ENCODE data around the gene SBNO2.
A peak's percentile ranks its signal among the peaks of the same experiment; 100 is the strongest.

Gene SBNO2

DNA sequence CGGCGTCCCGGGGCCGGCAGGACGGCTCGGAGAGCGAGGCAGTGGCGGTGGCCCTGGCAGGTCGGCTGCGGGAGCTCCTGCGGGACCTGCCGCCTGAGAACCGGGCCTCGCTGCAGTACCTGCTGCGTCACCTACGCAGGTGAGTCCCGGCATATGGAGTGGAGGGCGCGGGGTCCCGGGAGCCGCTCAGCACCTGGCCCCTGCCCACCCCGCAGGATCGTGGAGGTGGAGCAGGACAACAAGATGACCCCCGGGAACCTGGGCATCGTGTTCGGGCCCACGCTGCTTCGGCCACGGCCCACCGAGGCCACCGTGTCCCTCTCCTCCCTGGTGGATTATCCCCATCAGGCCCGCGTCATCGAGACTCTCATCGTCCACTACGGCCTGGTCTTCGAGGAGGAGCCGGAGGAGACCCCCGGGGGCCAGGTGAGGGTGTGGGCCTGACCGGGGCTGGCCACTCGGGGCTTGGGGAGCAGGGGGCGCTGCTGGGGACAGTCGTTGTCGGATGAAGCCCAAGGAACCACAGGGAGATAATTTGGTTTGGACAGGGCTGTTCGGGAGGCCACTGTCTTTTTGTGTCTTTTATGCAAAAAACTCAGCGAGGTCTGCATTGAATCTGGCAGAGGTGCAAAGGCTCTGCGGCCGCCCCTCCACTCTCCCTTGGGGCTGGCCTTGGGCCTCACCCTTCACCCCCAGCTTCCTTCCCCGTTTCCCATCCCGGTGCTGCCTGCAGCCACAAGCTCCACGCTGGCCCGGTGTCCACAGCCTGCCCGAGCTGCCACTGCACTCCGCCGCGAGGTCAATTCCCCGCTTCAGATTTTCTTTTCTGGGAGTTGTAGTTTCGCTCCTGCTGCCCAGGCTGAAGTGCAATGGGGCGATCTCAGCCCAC lies 90.9 kb downstream of the SBNO2 start:
- ChIA-PET POLR2A (no interaction called here), CTCF (interaction anchor here (1.0 to 1.6 kb wide), 2 partner anchors 11 to 15 kb away, joined by 3 to 4 read pairs; partner anchors contain the start of gene ARHGAP45)
- Histone ChIP-seq H3K27me3 (replicated peaks in 2 of 5; ENCODE audit: control insufficient read depth in 4 of 5, insufficient read depth in 5 of 5, low read length in 4 of 5) (no peaks in the 10 kb centered on the region), H3K9me3 (ENCODE audit: control extremely low read depth in 1 of 5, control insufficient read depth in 4 of 5, insufficient read depth in 2 of 5, low read depth in 1 of 5, low read length in 4 of 5) (no peaks in the 10 kb centered on the region), H3K36me3 (ENCODE audit: control insufficient read depth in 4 of 4, insufficient read depth in 4 of 4, low read length in 3 of 4) (peaks cover 7 to 70% (median 56%) of the 10 kb centered on the region in 4 experiments), H3K4me3 (ENCODE audit: control insufficient read depth in 1 of 7, extremely low read depth in 1 of 7, insufficient read depth in 4 of 7, low read depth in 2 of 7, low read length in 6 of 7) (no peak overlapping the region), H3K4me1 (ENCODE audit: control extremely low read depth in 1 of 4, control insufficient read depth in 4 of 4, insufficient read depth in 4 of 4, low read length in 3 of 4) (peaks cover 2 to 22% (median 22%) of the 10 kb centered on the region in 4 experiments), H3K27ac (ENCODE audit: insufficient read depth in 1 of 2, low read depth in 1 of 2, low read length in 2 of 2, poor library complexity in 1 of 2, severe bottlenecking in 2 of 2) (no peak overlapping the region)
- no peak for DNase-seq
- WGBS (ENCODE audit: insufficient coverage) = 94% methylated on average over 50 of the region's 59 CpGs

GRCh38 chr19:1082165-1082927 lies 91.7 kb downstream of the SBNO2 start:
- Histone ChIP-seq H3K27ac (ENCODE audit: insufficient read depth in 1 of 2, low read depth in 1 of 2, low read length in 2 of 2, poor library complexity in 1 of 2, severe bottlenecking in 2 of 2) (no peak overlapping the region), H3K27me3 (replicated peaks in 2 of 5; ENCODE audit: control insufficient read depth in 4 of 5, insufficient read depth in 5 of 5, low read length in 4 of 5) (no peaks in the 10 kb centered on the region), H3K36me3 (ENCODE audit: control insufficient read depth in 4 of 4, insufficient read depth in 4 of 4, low read length in 3 of 4) (peaks cover 7 to 75% (median 60%) of the 10 kb centered on the region in 4 experiments), H3K4me1 (ENCODE audit: control extremely low read depth in 1 of 4, control insufficient read depth in 4 of 4, insufficient read depth in 4 of 4, low read length in 3 of 4) (peaks cover 0 to 20% (median 19%) of the 10 kb centered on the region in 4 experiments), H3K4me3 (ENCODE audit: control insufficient read depth in 1 of 7, extremely low read depth in 1 of 7, insufficient read depth in 4 of 7, low read depth in 2 of 7, low read length in 6 of 7) (no peak overlapping the region), H3K9me3 (ENCODE audit: control extremely low read depth in 1 of 5, control insufficient read depth in 4 of 5, insufficient read depth in 2 of 5, low read depth in 1 of 5, low read length in 4 of 5) (no peaks in the 10 kb centered on the region)
- DNase-seq = peak in 2 of 3 donors; percentile 45 to 55
- ChIA-PET CTCF (interaction anchor here (1.6 kb wide), 1 partner anchor 15 kb away, joined by 4 read pairs; the partner anchor contains the start of gene ARHGAP45), POLR2A (no interaction called here)
- 90% methylated on average over 41 of the region's 51 CpGs for WGBS (ENCODE audit: insufficient coverage)

DNA sequence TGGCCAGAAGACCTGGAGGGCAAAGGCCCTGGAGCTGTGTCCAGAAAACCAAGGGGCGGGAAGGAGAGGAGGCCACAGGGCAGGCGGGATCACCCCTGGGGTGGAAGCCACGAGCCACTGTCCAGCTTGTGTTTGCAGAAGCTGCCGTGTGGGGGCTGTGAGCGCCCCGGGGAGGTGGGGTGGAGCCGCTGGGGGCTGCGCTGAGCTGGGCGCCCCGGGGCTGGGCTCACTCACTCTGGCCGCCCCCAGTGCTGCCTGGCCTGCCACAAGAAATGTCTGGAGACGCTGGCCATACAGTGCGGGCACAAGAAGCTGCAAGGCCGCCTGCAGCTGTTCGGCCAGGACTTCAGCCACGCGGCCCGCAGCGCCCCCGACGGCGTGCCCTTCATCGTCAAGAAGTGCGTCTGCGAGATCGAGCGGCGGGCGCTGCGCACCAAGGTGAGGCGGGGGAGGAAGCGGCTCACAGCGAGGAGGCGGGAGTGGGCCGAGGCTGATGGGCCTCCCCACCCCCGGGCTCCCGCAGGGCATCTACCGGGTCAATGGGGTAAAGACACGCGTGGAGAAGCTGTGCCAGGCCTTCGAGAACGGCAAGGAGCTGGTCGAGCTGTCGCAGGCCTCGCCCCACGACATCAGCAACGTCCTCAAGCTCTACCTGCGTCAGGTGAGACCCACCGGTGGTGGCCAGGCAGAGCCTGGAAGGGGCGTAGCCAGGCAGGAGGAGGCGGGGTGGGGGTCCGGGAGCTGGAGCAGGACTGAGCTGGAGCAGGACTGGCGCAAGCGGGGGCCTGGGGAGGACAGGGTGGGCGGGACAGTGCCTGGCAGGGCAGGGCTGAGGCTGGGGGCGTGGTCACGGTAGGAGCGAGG lies 92.5 kb downstream of the SBNO2 start:
- DNase-seq = no peak
- WGBS (ENCODE audit: insufficient coverage) = 97% methylated on average over 49 of the region's 58 CpGs
- no peak overlapping the region for H3K4me3 ChIP-seq (ENCODE audit: control insufficient read depth in 1 of 7, extremely low read depth in 1 of 7, insufficient read depth in 4 of 7, low read depth in 2 of 7, low read length in 6 of 7)
- H3K27ac ChIP-seq (ENCODE audit: insufficient read depth in 1 of 2, low read depth in 1 of 2, low read length in 2 of 2, poor library complexity in 1 of 2, severe bottlenecking in 2 of 2) = no peak overlapping the region
- peaks cover 7 to 72% (median 58%) of the 10 kb centered on the region in 4 experiments for H3K36me3 ChIP-seq (ENCODE audit: control insufficient read depth in 4 of 4, insufficient read depth in 4 of 4, low read length in 3 of 4)
- POLR2A ChIA-PET = interaction anchor here (0.8 kb wide), 1 partner anchor 22 kb away, joined by 3 read pairs; the partner anchor contains the start of gene GPX4
- no peaks in the 10 kb centered on the region for H3K27me3 ChIP-seq (replicated peaks in 2 of 5; ENCODE audit: control insufficient read depth in 4 of 5, insufficient read depth in 5 of 5, low read length in 4 of 5)
- no peaks in the 10 kb centered on the region for H3K9me3 ChIP-seq (ENCODE audit: control extremely low read depth in 1 of 5, control insufficient read depth in 4 of 5, insufficient read depth in 2 of 5, low read depth in 1 of 5, low read length in 4 of 5)
- CTCF ChIA-PET = interaction anchor here (1.0 to 1.6 kb wide), 3 partner anchors 12 to 136 kb away, joined by 3 to 4 read pairs (median 4); partner anchors contain the start of gene ARHGAP45
- H3K4me1 ChIP-seq (ENCODE audit: control extremely low read depth in 1 of 4, control insufficient read depth in 4 of 4, insufficient read depth in 4 of 4, low read length in 3 of 4) = peaks cover 2 to 20% (median 19%) of the 10 kb centered on the region in 4 experiments

DNA sequence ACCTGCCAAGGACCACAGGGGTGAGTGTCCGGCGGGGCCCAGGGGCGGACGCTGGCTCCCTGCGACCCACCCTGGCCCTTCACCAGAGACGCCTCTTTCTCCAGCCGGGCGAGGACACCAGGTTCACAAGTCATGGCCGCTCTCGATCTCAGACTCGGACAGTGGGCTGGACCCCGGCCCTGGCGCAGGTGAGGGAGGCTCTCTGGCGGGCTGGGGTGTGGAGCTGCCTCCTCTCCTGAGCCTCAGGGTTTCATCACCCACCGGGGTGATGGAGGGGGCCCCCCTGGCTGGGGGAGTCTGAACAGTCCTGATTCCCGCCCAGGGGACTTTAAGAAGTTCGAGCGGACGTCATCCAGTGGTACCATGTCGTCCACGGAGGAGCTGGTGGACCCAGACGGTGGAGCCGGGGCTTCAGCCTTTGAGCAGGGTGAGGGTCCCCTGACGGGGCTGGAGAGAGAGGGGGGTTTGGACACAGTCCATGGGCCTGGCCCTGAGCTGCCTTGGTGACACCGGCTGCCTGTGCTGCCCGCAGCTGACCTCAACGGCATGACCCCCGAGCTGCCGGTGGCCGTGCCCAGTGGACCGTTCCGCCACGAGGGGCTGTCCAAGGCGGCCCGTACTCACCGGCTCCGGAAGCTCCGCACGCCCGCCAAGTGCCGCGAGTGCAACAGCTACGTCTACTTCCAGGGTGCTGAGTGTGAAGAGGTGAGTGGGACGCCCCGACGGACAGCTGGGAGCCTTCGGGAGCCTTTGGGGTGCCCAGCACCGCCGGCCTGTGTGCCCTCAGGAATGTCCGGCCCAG lies 93.5 kb downstream of the SBNO2 start:
- H3K4me3 ChIP-seq (ENCODE audit: control insufficient read depth in 1 of 7, extremely low read depth in 1 of 7, insufficient read depth in 4 of 7, low read depth in 2 of 7, low read length in 6 of 7) = no peak overlapping the region
- no peak overlapping the region for H3K27ac ChIP-seq (ENCODE audit: insufficient read depth in 1 of 2, low read depth in 1 of 2, low read length in 2 of 2, poor library complexity in 1 of 2, severe bottlenecking in 2 of 2)
- peaks cover 9 to 24% (median 23%) of the 10 kb centered on the region in 4 experiments for H3K4me1 ChIP-seq (ENCODE audit: control extremely low read depth in 1 of 4, control insufficient read depth in 4 of 4, insufficient read depth in 4 of 4, low read length in 3 of 4)
- ChIA-PET CTCF (interaction anchor here (1.0 to 5.5 kb wide), 3 partner anchors 13 to 137 kb away, joined by 3 to 19 read pairs (median 4); partner anchors contain the start of gene ARHGAP45), POLR2A (interaction anchor here (0.8 kb wide), 1 partner anchor 23 kb away, joined by 3 read pairs; the partner anchor contains the start of gene GPX4)
- DNase-seq = no peak
- peaks cover 7 to 63% (median 54%) of the 10 kb centered on the region in 4 experiments for H3K36me3 ChIP-seq (ENCODE audit: control insufficient read depth in 4 of 4, insufficient read depth in 4 of 4, low read length in 3 of 4)
- no peaks in the 10 kb centered on the region for H3K9me3 ChIP-seq (ENCODE audit: control extremely low read depth in 1 of 5, control insufficient read depth in 4 of 5, insufficient read depth in 2 of 5, low read depth in 1 of 5, low read length in 4 of 5)
- WGBS (ENCODE audit: insufficient coverage) = 98% methylated on average over 42 of the region's 50 CpGs
- no peaks in the 10 kb centered on the region for H3K27me3 ChIP-seq (replicated peaks in 2 of 5; ENCODE audit: control insufficient read depth in 4 of 5, insufficient read depth in 5 of 5, low read length in 4 of 5)

DNA sequence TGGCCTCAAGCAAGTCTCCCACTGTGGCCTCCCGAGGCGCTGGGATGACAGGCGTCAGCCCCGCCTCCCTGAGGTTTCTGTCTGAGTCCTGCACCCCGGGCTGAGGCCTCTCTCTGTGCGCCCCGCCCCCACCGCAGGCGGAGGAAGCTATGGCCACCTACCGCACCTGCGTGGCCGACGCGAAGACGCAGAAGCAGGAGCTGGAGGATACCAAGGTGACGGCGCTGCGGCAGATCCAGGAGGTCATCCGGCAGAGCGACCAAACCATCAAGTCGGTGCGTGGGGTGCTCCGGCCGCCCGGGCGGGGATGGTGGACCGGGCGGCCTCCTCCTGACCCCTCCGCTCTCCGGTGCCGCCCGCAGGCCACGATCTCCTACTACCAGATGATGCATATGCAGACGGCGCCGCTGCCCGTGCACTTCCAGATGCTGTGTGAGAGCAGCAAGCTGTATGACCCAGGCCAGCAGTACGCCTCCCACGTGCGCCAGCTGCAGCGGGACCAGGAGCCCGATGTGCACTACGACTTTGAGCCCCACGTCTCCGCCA lies 94.4 kb downstream of the SBNO2 start:
- Histone ChIP-seq H3K4me3 (ENCODE audit: control insufficient read depth in 1 of 7, extremely low read depth in 1 of 7, insufficient read depth in 4 of 7, low read depth in 2 of 7, low read length in 6 of 7) (no peak overlapping the region), H3K27ac (ENCODE audit: insufficient read depth in 1 of 2, low read depth in 1 of 2, low read length in 2 of 2, poor library complexity in 1 of 2, severe bottlenecking in 2 of 2) (no peak overlapping the region), H3K9me3 (ENCODE audit: control extremely low read depth in 1 of 5, control insufficient read depth in 4 of 5, insufficient read depth in 2 of 5, low read depth in 1 of 5, low read length in 4 of 5) (no peaks in the 10 kb centered on the region), H3K27me3 (replicated peaks in 2 of 5; ENCODE audit: control insufficient read depth in 4 of 5, insufficient read depth in 5 of 5, low read length in 4 of 5) (no peaks in the 10 kb centered on the region), H3K36me3 (ENCODE audit: control insufficient read depth in 4 of 4, insufficient read depth in 4 of 4, low read length in 3 of 4) (peaks cover 4 to 62% (median 51%) of the 10 kb centered on the region in 4 experiments), H3K4me1 (ENCODE audit: control extremely low read depth in 1 of 4, control insufficient read depth in 4 of 4, insufficient read depth in 4 of 4, low read length in 3 of 4) (peaks cover 10 to 32% (median 31%) of the 10 kb centered on the region in 4 experiments)
- CTCF ChIA-PET = interaction anchor here (1.0 to 5.5 kb wide), 2 partner anchors 12 to 15 kb away, joined by 3 to 19 read pairs; partner anchors contain the start of gene ARHGAP45
- WGBS (ENCODE audit: insufficient coverage) = 97% methylated on average over 45 of the region's 45 CpGs
- POLR2A ChIA-PET = no interaction called here
- DNase-seq = no peak
